GM12891 (cell line): Measurements from ENCODE around the gene DLX3.

ENCODE experiments used
- PAX5 ChIP-seq: IDR thresholded peaks from 2 replicates; pipeline ENCODE4 v1.6.1; 2011; ENCODE audit warnings: low read length, moderate library complexity, mild to moderate bottlenecking; ENCODE audit not compliant: insufficient read depth, severe bottlenecking
- POLR2A ChIP-seq: IDR thresholded peaks from 2 replicates; pipeline ENCODE4 v1.6.1; 2011; ENCODE audit warnings: low read depth, low read length, control low read depth
- POLR2AphosphoS5 ChIP-seq: IDR thresholded peaks from 2 replicates; pipeline ENCODE4 v1.6.1; 2011; ENCODE audit warnings: low read depth, low read length, control low read depth
- POU2F2 ChIP-seq: IDR thresholded peaks from 2 replicates; pipeline ENCODE4 v1.6.1; 2011; ENCODE audit warnings: low read depth, mild to moderate bottlenecking, control low read depth, low read length, moderate library complexity
- SPI1 ChIP-seq: IDR thresholded peaks from 2 replicates; pipeline ENCODE4 v1.6.1; 2011; ENCODE audit warnings: low read depth, low read length, control low read depth
- TAF1 ChIP-seq: IDR thresholded peaks from 2 replicates; pipeline ENCODE4 v1.6.1; 2011; ENCODE audit warnings: low read depth, low read length, control low read depth

- no peak for TF ChIP-seq POLR2A
- no peak for TF ChIP-seq TAF1
- TF ChIP-seq PAX5 = no peak
- TF ChIP-seq POLR2AphosphoS5 = no peak
- TF ChIP-seq POU2F2 = no peak
- TF ChIP-seq SPI1 = no peak
These were observed 33.7 kb upstream of the DLX3 start for GRCh38 chr17:50028736-50029120.
